ENCODE results near the gene TMEM63C. TPM values are rescaled to one million over a fixed set of nuclear protein-coding genes. Genes with fewer than 3 reads are reported as not detected.

Gene TMEM63C
- total and polyA plus RNA-seq, 5 donors from 2014 or later: 1.2 TPM; not detected in 4

DNA sequence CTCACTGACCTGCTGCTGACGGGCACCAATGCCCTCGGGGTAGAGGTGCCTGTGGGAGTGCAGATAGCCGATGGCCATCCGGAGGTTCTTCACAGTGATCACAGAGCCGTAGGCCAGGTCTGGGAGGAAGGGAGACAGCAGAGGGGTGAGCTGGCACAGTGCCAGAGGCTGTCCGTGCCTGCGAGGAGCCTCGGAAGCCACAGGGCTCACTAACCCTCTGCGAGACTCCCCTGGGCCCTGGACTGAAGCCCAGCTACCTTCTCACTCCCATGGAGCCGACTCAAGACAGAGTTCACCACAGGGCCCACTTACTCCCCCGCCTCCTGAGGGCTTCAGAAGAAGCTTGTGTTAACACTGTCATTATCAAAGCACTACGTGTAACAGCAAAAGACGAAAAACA is 114.6 kb downstream of the TMEM63C start:
- DNase-seq (no peak), ATAC-seq (ENCODE audit: low read depth in 2 of 2) (no peak)
- no peaks in the 10 kb centered on the region for H3K9me3 ChIP-seq (ENCODE audit: control insufficient read depth in 2 of 2, low read length in 2 of 2)
- no peaks in the 10 kb centered on the region for H3K27me3 ChIP-seq (ENCODE audit: control insufficient read depth, insufficient read depth, low read length)
- no peak overlapping the region for H3K27ac ChIP-seq (ENCODE audit: insufficient read depth, low read length, poor library complexity, severe bottlenecking)
- Mint-ChIP-seq H3K9me3 (peaks cover 0 to 2% (median 0%) of the 10 kb centered on the region in 7 donors), H3K27me3 (no peaks in the 10 kb centered on the region), H3K27ac (peak overlapping the region in 1 of 3 donors; percentile 9), H3K36me3 (peaks cover 14% of the 10 kb centered on the region), H3K4me1 (no peaks in the 10 kb centered on the region), H3K4me3 (no peak overlapping the region)
- no peaks in the 10 kb centered on the region for H3K36me3 ChIP-seq (ENCODE audit: control insufficient read depth, insufficient read depth, low read length)
- no peaks in the 10 kb centered on the region for H3K4me1 ChIP-seq (ENCODE audit: control insufficient read depth, insufficient read depth, low read length, poor library complexity, severe bottlenecking)
- no peak overlapping the region for H3K4me3 ChIP-seq (ENCODE audit: low read depth, low read length)

DNA sequence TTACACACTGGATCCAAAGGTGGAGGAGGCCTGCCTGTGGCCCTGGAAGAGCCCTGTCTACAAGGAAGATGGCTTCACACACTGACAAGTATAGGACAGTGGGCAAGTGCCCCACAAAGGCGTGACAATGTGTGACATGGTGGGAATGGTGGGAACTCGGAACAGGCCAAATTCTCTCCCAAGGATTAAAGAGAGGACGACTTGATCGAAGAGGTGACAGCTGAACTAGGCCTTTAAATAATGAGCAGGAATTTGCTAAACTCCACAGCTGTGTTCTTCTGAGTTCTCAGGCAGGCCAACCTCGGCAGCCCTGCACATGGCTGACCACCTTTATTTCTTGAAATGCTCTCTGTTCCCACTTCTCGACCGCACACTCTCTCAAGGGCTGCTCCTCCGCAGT is 115.3 kb downstream of the TMEM63C start:
- no peak overlapping the region for H3K4me3 ChIP-seq (ENCODE audit: low read depth, low read length)
- H3K9me3 ChIP-seq (ENCODE audit: control insufficient read depth in 2 of 2, low read length in 2 of 2): no peaks in the 10 kb centered on the region
- H3K36me3 ChIP-seq (ENCODE audit: control insufficient read depth, insufficient read depth, low read length): no peaks in the 10 kb centered on the region
- Mint-ChIP-seq H3K36me3 (peaks cover 14% of the 10 kb centered on the region), H3K9me3 (peaks cover 0 to 2% (median 0%) of the 10 kb centered on the region in 7 donors), H3K4me3 (no peak overlapping the region), H3K4me1 (no peaks in the 10 kb centered on the region), H3K27me3 (no peaks in the 10 kb centered on the region), H3K27ac (no peak overlapping the region)
- ATAC-seq (ENCODE audit: low read depth in 2 of 2) (no peak), DNase-seq (no peak)
- no peaks in the 10 kb centered on the region for H3K4me1 ChIP-seq (ENCODE audit: control insufficient read depth, insufficient read depth, low read length, poor library complexity, severe bottlenecking)
- no peaks in the 10 kb centered on the region for H3K27me3 ChIP-seq (ENCODE audit: control insufficient read depth, insufficient read depth, low read length)
- H3K27ac ChIP-seq (ENCODE audit: insufficient read depth, low read length, poor library complexity, severe bottlenecking): no peak overlapping the region

DNA sequence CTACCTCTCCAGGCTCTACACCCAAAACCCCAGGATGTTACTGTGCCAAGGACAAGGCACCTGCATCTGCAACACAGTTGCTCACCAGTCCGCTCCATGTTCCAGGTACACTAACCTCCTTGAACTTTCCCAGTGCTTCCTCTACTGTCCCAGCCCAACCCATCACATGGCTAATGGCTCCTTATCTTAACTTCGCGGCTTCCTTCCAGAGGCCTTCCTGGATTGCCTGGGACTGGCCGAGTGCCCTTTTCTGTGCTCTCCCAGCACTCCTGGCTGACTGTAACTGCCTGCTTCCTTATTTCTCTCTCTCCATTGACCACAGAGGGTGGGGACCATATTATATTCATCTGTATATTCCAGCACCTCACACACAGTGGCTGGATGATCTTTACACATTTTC is 118.2 kb downstream of the TMEM63C start:
- DNase-seq: no peak
- Mint-ChIP-seq H3K36me3 (peaks cover 26% of the 10 kb centered on the region), H3K27ac (no peak overlapping the region), H3K9me3 (peaks cover 0 to 2% (median 0%) of the 10 kb centered on the region in 7 donors), H3K4me3 (no peak overlapping the region), H3K4me1 (peaks cover 5 to 10% (median 7%) of the 10 kb centered on the region in 4 donors), H3K27me3 (no peaks in the 10 kb centered on the region)
- H3K36me3 ChIP-seq (ENCODE audit: control insufficient read depth, insufficient read depth, low read length): no peaks in the 10 kb centered on the region
- no peak for ATAC-seq (ENCODE audit: low read depth in 2 of 2)
- no peak overlapping the region for H3K4me3 ChIP-seq (ENCODE audit: low read depth, low read length)
- H3K27ac ChIP-seq (ENCODE audit: insufficient read depth, low read length, poor library complexity, severe bottlenecking): no peak overlapping the region
- no peaks in the 10 kb centered on the region for H3K27me3 ChIP-seq (ENCODE audit: control insufficient read depth, insufficient read depth, low read length)
- H3K4me1 ChIP-seq (ENCODE audit: control insufficient read depth, insufficient read depth, low read length, poor library complexity, severe bottlenecking): no peaks in the 10 kb centered on the region
- no peaks in the 10 kb centered on the region for H3K9me3 ChIP-seq (ENCODE audit: control insufficient read depth in 2 of 2, low read length in 2 of 2)

DNA sequence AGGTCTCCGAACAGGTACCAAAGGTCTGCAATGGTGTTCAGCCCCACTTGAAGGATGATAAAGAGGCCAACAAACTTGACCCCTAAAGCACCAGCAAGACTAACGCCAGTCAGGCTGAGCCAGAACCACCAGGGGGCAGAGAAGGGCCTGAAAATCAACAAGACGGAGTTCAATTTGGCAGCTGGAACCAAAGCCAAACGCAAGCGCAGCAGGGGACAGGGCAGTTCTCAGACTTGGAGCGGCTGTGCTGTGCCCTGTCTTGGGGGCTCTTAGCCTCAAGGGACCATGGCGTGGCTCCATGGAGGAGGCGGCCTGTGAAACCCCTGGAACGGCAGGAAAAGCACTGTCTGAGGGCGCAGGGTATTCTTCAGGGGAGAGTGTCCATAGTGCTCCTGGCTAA is 119.5 kb downstream of the TMEM63C start:
- H3K27me3 Mint-ChIP-seq: no peaks in the 10 kb centered on the region
- no peaks in the 10 kb centered on the region for H3K27me3 ChIP-seq (ENCODE audit: control insufficient read depth, insufficient read depth, low read length)
- H3K36me3 ChIP-seq (ENCODE audit: control insufficient read depth, insufficient read depth, low read length): no peaks in the 10 kb centered on the region
- no peak overlapping the region for H3K27ac Mint-ChIP-seq
- DNase-seq: peak; percentile 27 to 78 (median 34)
- H3K9me3 ChIP-seq (ENCODE audit: control insufficient read depth in 2 of 2, low read length in 2 of 2): no peaks in the 10 kb centered on the region
- no peak overlapping the region for H3K27ac ChIP-seq (ENCODE audit: insufficient read depth, low read length, poor library complexity, severe bottlenecking)
- no peaks in the 10 kb centered on the region for H3K9me3 Mint-ChIP-seq
- H3K4me3 Mint-ChIP-seq: no peak overlapping the region
- ATAC-seq (ENCODE audit: low read depth in 2 of 2): no peak
- H3K36me3 Mint-ChIP-seq: peaks cover 22% of the 10 kb centered on the region
- peaks cover 5 to 10% (median 7%) of the 10 kb centered on the region in 4 donors for H3K4me1 Mint-ChIP-seq
- H3K4me1 ChIP-seq (ENCODE audit: control insufficient read depth, insufficient read depth, low read length, poor library complexity, severe bottlenecking): no peaks in the 10 kb centered on the region
- H3K4me3 ChIP-seq (ENCODE audit: low read depth, low read length): no peak overlapping the region

DNA sequence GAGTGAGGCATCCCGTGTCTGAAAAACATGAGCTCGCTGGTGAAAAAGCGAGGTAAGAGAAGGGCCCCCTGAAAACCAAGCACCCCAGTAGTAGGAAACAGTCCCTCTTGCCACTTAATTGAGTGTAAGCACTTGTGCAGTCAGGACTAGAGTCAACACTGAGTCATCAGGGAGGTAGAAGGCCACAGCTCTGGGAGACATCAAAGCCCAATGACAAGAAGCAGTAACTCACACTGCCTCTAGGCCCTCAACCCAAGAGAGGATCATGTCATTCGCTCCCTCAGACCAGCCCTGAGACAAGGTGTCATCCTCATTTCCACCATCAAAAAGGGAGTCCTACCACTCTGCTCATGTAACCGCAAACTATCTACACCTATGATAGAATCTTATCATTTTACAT is 121.3 kb downstream of the TMEM63C start:
- Histone ChIP-seq H3K36me3 (ENCODE audit: control insufficient read depth, insufficient read depth, low read length) (no peaks in the 10 kb centered on the region), H3K9me3 (ENCODE audit: control insufficient read depth in 2 of 2, low read length in 2 of 2) (no peaks in the 10 kb centered on the region), H3K4me3 (ENCODE audit: low read depth, low read length) (no peak overlapping the region), H3K27me3 (ENCODE audit: control insufficient read depth, insufficient read depth, low read length) (no peaks in the 10 kb centered on the region), H3K27ac (ENCODE audit: insufficient read depth, low read length, poor library complexity, severe bottlenecking) (no peak overlapping the region), H3K4me1 (ENCODE audit: control insufficient read depth, insufficient read depth, low read length, poor library complexity, severe bottlenecking) (no peaks in the 10 kb centered on the region)
- Mint-ChIP-seq H3K27me3 (no peaks in the 10 kb centered on the region), H3K4me1 (peaks cover 5 to 10% (median 7%) of the 10 kb centered on the region in 4 donors), H3K4me3 (no peak overlapping the region), H3K9me3 (no peaks in the 10 kb centered on the region), H3K27ac (peak overlapping the region in 1 of 3 donors; percentile 63), H3K36me3 (peaks cover 16% of the 10 kb centered on the region)
- DNase-seq (peak in 1 of 3 donors; percentile 71), ATAC-seq (ENCODE audit: low read depth in 2 of 2) (peak; percentile 76 to 85)

DNA sequence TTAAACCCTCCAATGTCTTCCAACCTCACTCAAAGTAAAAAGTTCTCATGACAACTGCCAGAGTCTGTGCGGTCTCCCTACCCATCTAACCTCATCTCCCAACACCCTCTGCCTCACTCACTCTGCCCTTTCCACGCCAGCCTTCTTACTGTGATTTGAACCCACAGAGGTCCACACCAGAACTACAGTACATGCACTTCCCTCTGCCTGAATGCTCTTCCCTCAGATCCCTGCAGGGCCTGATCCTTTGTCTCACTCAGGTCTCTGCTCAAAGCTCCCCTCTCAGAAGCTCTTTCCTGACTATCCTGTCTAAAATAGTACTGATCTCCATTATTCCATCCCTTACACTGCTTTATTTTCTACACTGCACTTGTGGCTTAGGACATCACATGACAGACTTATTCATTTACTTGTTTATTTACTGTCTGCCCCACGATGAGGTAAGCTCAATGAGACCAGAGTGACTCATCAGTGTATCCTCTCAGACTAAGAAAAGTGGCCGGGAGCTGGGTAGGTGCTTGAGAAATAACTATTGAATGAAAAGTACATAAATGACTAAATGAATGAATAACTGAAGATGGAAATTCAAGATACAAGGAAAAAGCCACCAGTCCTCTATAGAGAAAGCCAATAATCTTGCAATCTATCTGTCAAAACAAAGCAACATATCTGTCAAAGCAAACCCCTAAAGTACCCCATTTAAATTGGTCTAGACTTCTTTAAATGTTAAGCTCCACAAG is 122.0 kb downstream of the TMEM63C start:
- H3K4me1 ChIP-seq (ENCODE audit: control insufficient read depth, insufficient read depth, low read length, poor library complexity, severe bottlenecking): no peaks in the 10 kb centered on the region
- Mint-ChIP-seq H3K27ac (peak overlapping the region; percentile 42 to 80 (median 63)), H3K9me3 (no peaks in the 10 kb centered on the region), H3K4me1 (peaks cover 5 to 10% (median 7%) of the 10 kb centered on the region in 4 donors), H3K36me3 (peaks cover 15% of the 10 kb centered on the region), H3K27me3 (no peaks in the 10 kb centered on the region), H3K4me3 (no peak overlapping the region)
- no peaks in the 10 kb centered on the region for H3K27me3 ChIP-seq (ENCODE audit: control insufficient read depth, insufficient read depth, low read length)
- H3K27ac ChIP-seq (ENCODE audit: insufficient read depth, low read length, poor library complexity, severe bottlenecking): no peak overlapping the region
- peak; percentile 66 to 71 for ATAC-seq (ENCODE audit: low read depth in 2 of 2)
- peak in 1 of 3 donors; percentile 73 for DNase-seq
- H3K4me3 ChIP-seq (ENCODE audit: low read depth, low read length): no peak overlapping the region
- H3K9me3 ChIP-seq (ENCODE audit: control insufficient read depth in 2 of 2, low read length in 2 of 2): no peaks in the 10 kb centered on the region
- H3K36me3 ChIP-seq (ENCODE audit: control insufficient read depth, insufficient read depth, low read length): no peaks in the 10 kb centered on the region

DNA sequence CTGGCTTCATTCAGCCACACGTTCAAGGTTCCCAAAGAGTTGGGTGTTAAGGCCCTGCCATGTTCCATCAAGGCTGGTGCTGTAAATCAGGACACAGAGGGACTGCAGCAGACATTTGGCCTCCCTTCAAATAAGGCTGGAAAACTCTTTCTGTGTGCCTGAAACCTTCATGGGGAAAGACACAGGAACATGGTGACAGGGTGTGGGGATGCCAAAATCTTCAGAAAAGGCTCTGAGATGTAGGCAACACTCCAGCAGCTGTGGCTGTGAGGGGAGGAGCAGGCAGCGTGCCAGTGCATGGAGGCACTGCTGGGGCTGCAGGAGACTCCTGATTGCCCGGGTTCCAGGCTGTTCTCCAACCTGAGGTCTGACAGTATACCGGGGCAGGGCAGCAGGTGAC is 124.1 kb downstream of the TMEM63C start:
- Mint-ChIP-seq H3K4me3 (no peak overlapping the region), H3K27me3 (no peaks in the 10 kb centered on the region), H3K9me3 (no peaks in the 10 kb centered on the region), H3K36me3 (peaks cover 22% of the 10 kb centered on the region), H3K27ac (no peak overlapping the region), H3K4me1 (peaks cover 5 to 10% (median 7%) of the 10 kb centered on the region in 4 donors)
- no peak overlapping the region for H3K27ac ChIP-seq (ENCODE audit: insufficient read depth, low read length, poor library complexity, severe bottlenecking)
- DNase-seq (no peak), ATAC-seq (ENCODE audit: low read depth in 2 of 2) (no peak)
- no peaks in the 10 kb centered on the region for H3K27me3 ChIP-seq (ENCODE audit: control insufficient read depth, insufficient read depth, low read length)
- no peaks in the 10 kb centered on the region for H3K9me3 ChIP-seq (ENCODE audit: control insufficient read depth in 2 of 2, low read length in 2 of 2)
- H3K36me3 ChIP-seq (ENCODE audit: control insufficient read depth, insufficient read depth, low read length): no peaks in the 10 kb centered on the region
- H3K4me3 ChIP-seq (ENCODE audit: low read depth, low read length): no peak overlapping the region
- no peaks in the 10 kb centered on the region for H3K4me1 ChIP-seq (ENCODE audit: control insufficient read depth, insufficient read depth, low read length, poor library complexity, severe bottlenecking)

DNA sequence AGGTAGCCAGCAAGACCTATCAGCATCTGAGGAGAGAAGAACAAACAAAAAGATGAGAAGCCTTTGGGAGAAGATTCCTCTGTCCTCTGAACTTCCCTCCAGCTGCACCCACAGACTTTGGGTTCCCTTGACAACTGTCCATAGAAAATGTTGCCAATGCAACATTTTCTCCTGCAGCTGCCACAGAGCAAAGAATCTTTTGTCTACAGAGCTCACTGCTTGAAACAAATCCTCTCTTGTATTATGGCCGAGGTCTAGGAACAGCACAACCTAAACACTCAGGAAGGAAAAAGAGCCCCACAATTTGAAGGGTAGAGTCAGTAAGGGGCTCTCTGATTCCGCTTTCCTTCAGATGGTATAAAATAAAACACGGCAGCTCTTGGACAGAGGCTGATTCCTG is 124.8 kb downstream of the TMEM63C start:
- Mint-ChIP-seq H3K4me3 (no peak overlapping the region), H3K36me3 (peaks cover 22% of the 10 kb centered on the region), H3K4me1 (peaks cover 5 to 10% (median 7%) of the 10 kb centered on the region in 4 donors), H3K27ac (no peak overlapping the region), H3K9me3 (no peaks in the 10 kb centered on the region), H3K27me3 (no peaks in the 10 kb centered on the region)
- Histone ChIP-seq H3K27ac (ENCODE audit: insufficient read depth, low read length, poor library complexity, severe bottlenecking) (no peak overlapping the region), H3K9me3 (ENCODE audit: control insufficient read depth in 2 of 2, low read length in 2 of 2) (no peaks in the 10 kb centered on the region), H3K4me1 (ENCODE audit: control insufficient read depth, insufficient read depth, low read length, poor library complexity, severe bottlenecking) (no peaks in the 10 kb centered on the region), H3K36me3 (ENCODE audit: control insufficient read depth, insufficient read depth, low read length) (no peaks in the 10 kb centered on the region), H3K27me3 (ENCODE audit: control insufficient read depth, insufficient read depth, low read length) (no peaks in the 10 kb centered on the region), H3K4me3 (ENCODE audit: low read depth, low read length) (no peak overlapping the region)
- DNase-seq (no peak), ATAC-seq (ENCODE audit: low read depth in 2 of 2) (no peak)
